Stomach smooth muscle (tissue), 2 donors: ENCODE results near the gene FRMD3.

Source experiments
- H3K27ac ChIP-seq: one replicate; pipeline ENCODE4 v1.7.0; 2013; ENCODE audit warnings: mild to moderate bottlenecking, low read length, inconsistent platforms
- H3K27me3 ChIP-seq, 2 donors: one replicate each; pipeline ENCODE4 v1.7.0; 2013; ENCODE audit warnings: low read length in 2 of 2; ENCODE audit not compliant: insufficient read depth in 2 of 2, control insufficient read depth in 1 of 2
- H3K36me3 ChIP-seq, 2 donors: one replicate each; pipeline ENCODE4 v1.7.0; 2013; ENCODE audit warnings: low read length in 2 of 2; ENCODE audit not compliant: control insufficient read depth in 2 of 2, insufficient read depth in 2 of 2
- H3K4me1 ChIP-seq: one replicate; pipeline ENCODE4 v1.7.0; 2013; ENCODE audit warnings: low read length; ENCODE audit not compliant: control insufficient read depth, insufficient read depth
- H3K4me3 ChIP-seq, 2 donors: one replicate each; pipeline ENCODE4 v1.7.0; 2013; ENCODE audit warnings: low read length in 2 of 2
- H3K9ac ChIP-seq, 2 donors: one replicate each; pipeline ENCODE4 v1.7.0; 2013; ENCODE audit warnings: low read length in 2 of 2, mild to moderate bottlenecking in 1 of 2
- H3K9me3 ChIP-seq, 2 donors: one replicate each; pipeline ENCODE4 v1.7.0; 2013; ENCODE audit warnings: low read length in 2 of 2; ENCODE audit not compliant: control insufficient read depth in 2 of 2
- donor health status: healthy.
- donor health status: Pancreatic carcinoma.

FRMD3 gene

DNA sequence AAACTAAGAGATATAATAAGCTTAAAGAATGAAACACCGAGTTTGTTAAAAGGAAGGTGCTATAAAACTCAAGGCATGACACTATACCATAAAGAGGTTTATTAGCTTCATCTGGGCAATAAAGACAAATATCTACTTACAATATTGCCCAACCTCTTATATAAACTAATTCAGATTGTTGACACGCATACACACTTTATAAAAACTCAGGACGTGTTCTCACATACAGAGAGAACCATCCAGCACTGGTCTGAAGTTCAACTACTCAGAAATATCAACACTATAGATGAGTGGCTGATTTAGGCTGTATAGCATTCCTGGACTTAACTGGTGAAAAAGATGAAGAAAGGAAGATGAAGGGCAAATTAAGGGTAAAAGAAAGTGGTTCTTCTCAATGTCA, 81.2 kb downstream of the FRMD3 start:
- Histone ChIP-seq H3K9me3 (peaks cover 5 to 6% of the 10 kb centered on the region in 2 donors), H3K4me1 (no peaks in the 10 kb centered on the region), H3K4me3 (no peak overlapping the region), H3K27ac (no peak overlapping the region), H3K9ac (no peak overlapping the region), H3K36me3 (no peaks in the 10 kb centered on the region), H3K27me3 (no peaks in the 10 kb centered on the region)

- H3K27me3 ChIP-seq = no peaks in the 10 kb centered on the region
- H3K9ac ChIP-seq = no peak overlapping the region
- no peaks in the 10 kb centered on the region for H3K36me3 ChIP-seq
- no peak overlapping the region for H3K27ac ChIP-seq
- peaks cover 3 to 4% of the 10 kb centered on the region in 2 donors for H3K9me3 ChIP-seq
- no peaks in the 10 kb centered on the region for H3K4me1 ChIP-seq
- no peak overlapping the region for H3K4me3 ChIP-seq
Observed at GRCh38 chr9:83456226-83456625, 82.0 kb downstream of the FRMD3 start.

GRCh38 chr9:83454076-83454475, 84.1 kb downstream of the FRMD3 start:
- Histone ChIP-seq H3K4me1 (no peaks in the 10 kb centered on the region), H3K4me3 (no peak overlapping the region), H3K27ac (no peak overlapping the region), H3K9me3 (no peaks in the 10 kb centered on the region), H3K9ac (no peak overlapping the region), H3K27me3 (no peaks in the 10 kb centered on the region), H3K36me3 (no peaks in the 10 kb centered on the region)

DNA sequence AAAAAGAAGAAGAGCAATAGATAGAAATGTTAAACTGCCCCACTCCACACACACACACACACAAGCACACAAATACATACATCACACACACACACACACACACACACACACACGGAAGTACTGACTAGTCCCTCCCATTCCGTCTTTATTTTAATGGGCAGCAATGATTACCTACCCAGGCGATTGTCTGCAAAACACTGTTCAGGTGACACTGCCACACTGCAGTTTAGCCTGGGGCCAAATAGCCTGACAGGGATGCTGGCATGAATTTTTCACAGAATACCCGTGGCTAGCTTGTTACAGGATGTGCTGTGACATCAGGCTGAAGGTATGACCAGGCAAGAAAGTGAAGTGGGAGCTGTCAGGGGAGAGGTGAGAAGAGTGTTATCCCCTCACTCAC, 86.9 kb downstream of the FRMD3 start:
- no peaks in the 10 kb centered on the region for H3K27me3 ChIP-seq
- no peaks in the 10 kb centered on the region for H3K36me3 ChIP-seq
- H3K4me1 ChIP-seq = peaks cover 4% of the 10 kb centered on the region
- no peaks in the 10 kb centered on the region for H3K9me3 ChIP-seq
- H3K9ac ChIP-seq = no peak overlapping the region
- H3K27ac ChIP-seq = no peak overlapping the region
- no peak overlapping the region for H3K4me3 ChIP-seq

GRCh38 chr9:83449983-83450382, 88.2 kb downstream of the FRMD3 start:
- Histone ChIP-seq H3K9ac (no peak overlapping the region), H3K27ac (no peak overlapping the region), H3K4me3 (no peak overlapping the region), H3K9me3 (no peaks in the 10 kb centered on the region), H3K4me1 (peaks cover 5% of the 10 kb centered on the region), H3K27me3 (no peaks in the 10 kb centered on the region), H3K36me3 (no peaks in the 10 kb centered on the region)

DNA sequence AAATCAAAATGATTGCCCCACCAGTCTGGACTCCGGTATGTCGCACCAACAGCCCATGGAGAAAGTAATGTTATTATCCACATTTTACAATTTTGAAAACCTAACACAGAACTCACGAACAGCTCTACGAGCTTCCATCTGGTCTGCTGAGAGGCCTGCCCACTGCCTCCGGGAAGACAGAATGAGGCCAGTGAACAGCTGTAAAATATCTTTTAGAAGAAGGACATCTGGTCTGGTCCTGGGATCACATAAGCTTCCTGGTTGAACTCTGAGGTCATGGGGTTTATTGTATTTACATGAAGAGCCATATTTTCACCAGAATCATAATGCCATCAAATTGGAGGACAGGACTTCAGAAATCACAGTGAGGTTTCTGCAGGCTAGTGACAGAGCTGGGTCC, 89.0 kb downstream of the FRMD3 start:
- no peaks in the 10 kb centered on the region for H3K36me3 ChIP-seq
- no peaks in the 10 kb centered on the region for H3K27me3 ChIP-seq
- H3K27ac ChIP-seq = peak overlapping the region; percentile 49
- no peaks in the 10 kb centered on the region for H3K9me3 ChIP-seq
- H3K9ac ChIP-seq = no peak overlapping the region
- peaks cover 12% of the 10 kb centered on the region for H3K4me1 ChIP-seq
- no peak overlapping the region for H3K4me3 ChIP-seq

GRCh38 chr9:83448626-83449025, 89.6 kb downstream of the FRMD3 start:
- H3K36me3 ChIP-seq = no peaks in the 10 kb centered on the region
- H3K27ac ChIP-seq = peak overlapping the region; percentile 49
- H3K4me3 ChIP-seq = no peak overlapping the region
- no peaks in the 10 kb centered on the region for H3K27me3 ChIP-seq
- H3K9ac ChIP-seq = no peak overlapping the region
- peaks cover 12% of the 10 kb centered on the region for H3K4me1 ChIP-seq
- H3K9me3 ChIP-seq = no peaks in the 10 kb centered on the region

GRCh38 chr9:83447351-83447750, 90.8 kb downstream of the FRMD3 start:
- Histone ChIP-seq H3K4me1 (peaks cover 12% of the 10 kb centered on the region), H3K9me3 (no peaks in the 10 kb centered on the region), H3K27me3 (no peaks in the 10 kb centered on the region), H3K27ac (no peak overlapping the region), H3K4me3 (no peak overlapping the region), H3K9ac (no peak overlapping the region), H3K36me3 (no peaks in the 10 kb centered on the region)

DNA sequence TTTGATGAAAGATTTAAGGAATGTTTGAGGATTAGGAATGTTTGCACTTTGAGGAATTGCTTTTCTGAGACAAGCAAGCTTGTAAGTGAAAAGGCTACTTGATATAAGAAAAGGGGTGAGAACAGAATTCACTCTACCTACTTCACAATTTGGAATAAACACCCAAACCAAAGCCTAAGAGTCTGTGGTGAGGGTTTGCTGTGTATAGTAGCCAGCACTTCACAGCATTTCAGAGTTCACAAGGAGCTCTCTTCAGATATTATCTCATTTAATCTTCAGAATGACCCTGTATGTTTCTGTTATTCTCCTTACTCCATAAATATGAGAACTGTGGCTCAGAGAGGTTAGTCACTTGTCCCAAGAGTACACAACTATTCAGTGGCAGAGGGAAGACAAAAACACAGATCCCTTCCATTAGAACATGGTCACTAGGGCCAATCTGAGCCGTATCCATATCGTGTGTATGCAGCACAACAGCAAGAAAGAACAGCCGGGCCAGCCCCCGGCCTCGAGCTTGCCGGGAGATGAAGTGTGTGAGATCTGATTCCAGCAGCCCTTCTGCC, 92.4 kb downstream of the FRMD3 start:
- no peak overlapping the region for H3K9ac ChIP-seq
- H3K4me3 ChIP-seq = no peak overlapping the region
- H3K4me1 ChIP-seq = peaks cover 15% of the 10 kb centered on the region
- no peak overlapping the region for H3K27ac ChIP-seq
- H3K9me3 ChIP-seq = no peaks in the 10 kb centered on the region
- H3K36me3 ChIP-seq = no peaks in the 10 kb centered on the region
- no peaks in the 10 kb centered on the region for H3K27me3 ChIP-seq

DNA sequence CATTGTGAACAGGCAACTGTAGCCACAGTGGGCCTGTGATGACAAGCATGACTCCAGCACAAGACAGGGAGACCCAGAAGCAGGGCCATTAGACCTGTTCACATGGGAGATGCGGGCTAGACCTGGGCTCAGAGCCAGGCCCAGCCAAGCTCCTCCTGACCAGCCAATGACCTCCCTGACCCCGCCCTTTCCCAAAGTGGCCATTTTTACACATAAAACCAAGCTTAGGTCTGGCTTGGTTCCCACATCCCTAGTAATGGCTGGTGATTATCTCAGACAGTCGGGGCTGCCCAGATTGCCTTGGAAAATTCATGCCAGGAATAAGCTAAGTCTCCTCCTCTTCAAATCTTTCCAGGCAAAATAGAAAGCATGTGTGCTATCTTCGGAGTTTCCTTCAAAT, 94.1 kb downstream of the FRMD3 start:
- H3K27ac ChIP-seq = no peak overlapping the region
- peaks cover 15% of the 10 kb centered on the region for H3K4me1 ChIP-seq
- H3K36me3 ChIP-seq = no peaks in the 10 kb centered on the region
- H3K9ac ChIP-seq = no peak overlapping the region
- no peaks in the 10 kb centered on the region for H3K9me3 ChIP-seq
- no peaks in the 10 kb centered on the region for H3K27me3 ChIP-seq
- no peak overlapping the region for H3K4me3 ChIP-seq

DNA sequence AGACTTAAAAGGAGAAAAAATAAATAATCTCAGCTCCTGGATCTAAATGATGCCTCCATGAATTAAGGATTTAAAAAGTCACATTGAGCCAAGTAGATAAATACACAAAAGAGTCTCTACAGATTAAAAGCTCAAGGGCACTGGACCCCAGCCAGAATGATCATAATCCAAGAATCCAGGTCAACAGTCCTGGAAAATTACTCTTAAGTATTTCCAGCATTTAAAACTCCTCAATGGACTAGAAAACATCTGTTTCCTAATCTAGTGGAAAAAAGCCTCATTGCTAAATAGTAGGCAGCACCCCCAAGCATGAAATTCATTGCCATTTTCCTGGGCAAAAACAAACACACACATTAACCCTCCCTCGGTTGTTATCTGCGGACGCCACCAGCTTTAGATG, 96.8 kb downstream of the FRMD3 start:
- Histone ChIP-seq H3K27ac (no peak overlapping the region), H3K27me3 (no peaks in the 10 kb centered on the region), H3K4me3 (no peak overlapping the region), H3K36me3 (no peaks in the 10 kb centered on the region), H3K9ac (no peak overlapping the region), H3K4me1 (peaks cover 11% of the 10 kb centered on the region), H3K9me3 (no peaks in the 10 kb centered on the region)
